ENCODE results near the gene PRC1. TPM values are rescaled to one million over a fixed set of nuclear protein-coding genes. Genes with fewer than 3 reads are reported as not detected.

PRC1 gene
- total RNA-seq, 2 donors from 2014 or later, result 67.3 to 127 TPM

- H3K27ac Mint-ChIP-seq, result no peak overlapping the region
- Histone ChIP-seq H3K9me3 (ENCODE audit: control insufficient read depth, low read length) (no peaks in the 10 kb centered on the region), H3K36me3 (ENCODE audit: control insufficient read depth, insufficient read depth, low read length) (peaks cover 71% of the 10 kb centered on the region), H3K4me1 (ENCODE audit: control insufficient read depth, insufficient read depth, low read length) (no peaks in the 10 kb centered on the region), H3K4me3 (ENCODE audit: low read length) (no peak overlapping the region), H3K27me3 (ENCODE audit: control insufficient read depth, insufficient read depth, low read length, poor library complexity, severe bottlenecking) (no peaks in the 10 kb centered on the region), H3K27ac (ENCODE audit: low read depth, low read length) (no peak overlapping the region), H3K9ac (ENCODE audit: extremely low read depth, low read length, poor library complexity, severe bottlenecking) (no peak overlapping the region)
- WGBS, 2 experiments (ENCODE audit: insufficient coverage in 1 of 2, insufficient read length in 1 of 2), result 85 to 96% methylated on average over 4 of the region's 4 CpGs
- DNase-seq, result no peak
- H3K36me3 Mint-ChIP-seq (ENCODE audit: low read depth), result peaks cover 58% of the 10 kb centered on the region
- no peak overlapping the region for H3K4me3 Mint-ChIP-seq
- H3K9me3 Mint-ChIP-seq, result no peaks in the 10 kb centered on the region
- TF ChIP-seq, protein P1, sequence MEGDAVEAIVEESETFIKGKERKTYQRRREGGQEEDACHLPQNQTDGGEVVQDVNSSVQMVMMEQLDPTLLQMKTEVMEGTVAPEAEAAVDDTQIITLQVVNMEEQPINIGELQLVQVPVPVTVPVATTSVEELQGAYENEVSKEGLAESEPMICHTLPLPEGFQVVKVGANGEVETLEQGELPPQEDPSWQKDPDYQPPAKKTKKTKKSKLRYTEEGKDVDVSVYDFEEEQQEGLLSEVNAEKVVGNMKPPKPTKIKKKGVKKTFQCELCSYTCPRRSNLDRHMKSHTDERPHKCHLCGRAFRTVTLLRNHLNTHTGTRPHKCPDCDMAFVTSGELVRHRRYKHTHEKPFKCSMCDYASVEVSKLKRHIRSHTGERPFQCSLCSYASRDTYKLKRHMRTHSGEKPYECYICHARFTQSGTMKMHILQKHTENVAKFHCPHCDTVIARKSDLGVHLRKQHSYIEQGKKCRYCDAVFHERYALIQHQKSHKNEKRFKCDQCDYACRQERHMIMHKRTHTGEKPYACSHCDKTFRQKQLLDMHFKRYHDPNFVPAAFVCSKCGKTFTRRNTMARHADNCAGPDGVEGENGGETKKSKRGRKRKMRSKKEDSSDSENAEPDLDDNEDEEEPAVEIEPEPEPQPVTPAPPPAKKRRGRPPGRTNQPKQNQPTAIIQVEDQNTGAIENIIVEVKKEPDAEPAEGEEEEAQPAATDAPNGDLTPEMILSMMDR (conservative IDR thresholded peaks at IDR 0.05), result no peak
- peaks cover 5% of the 10 kb centered on the region for H3K4me1 Mint-ChIP-seq
- no peaks in the 10 kb centered on the region for H3K27me3 Mint-ChIP-seq (ENCODE audit: insufficient read depth)
Observed at GRCh38 chr15:90941038-90941437, 53.3 kb downstream of the PRC1 start.

- H3K4me3 Mint-ChIP-seq, result no peak overlapping the region
- peaks cover 66% of the 10 kb centered on the region for H3K36me3 ChIP-seq (ENCODE audit: control insufficient read depth, insufficient read depth, low read length)
Observed at GRCh38 chr15:90939756-90940155, 54.6 kb downstream of the PRC1 start.

GRCh38 chr15:90938261-90938660 is 56.1 kb downstream of the PRC1 start:
- peaks cover 3% of the 10 kb centered on the region for H3K27me3 ChIP-seq (ENCODE audit: control insufficient read depth, insufficient read depth, low read length, poor library complexity, severe bottlenecking)
- no peak overlapping the region for H3K9ac ChIP-seq (ENCODE audit: extremely low read depth, low read length, poor library complexity, severe bottlenecking)
- TF ChIP-seq, protein P1 (conservative IDR thresholded peaks at IDR 0.05), result no peak
- Mint-ChIP-seq H3K4me3 (no peak overlapping the region), H3K27ac (no peak overlapping the region), H3K36me3 (ENCODE audit: low read depth) (peaks cover 45% of the 10 kb centered on the region), H3K9me3 (no peaks in the 10 kb centered on the region), H3K27me3 (ENCODE audit: insufficient read depth) (peaks cover 4% of the 10 kb centered on the region), H3K4me1 (peaks cover 12% of the 10 kb centered on the region)
- DNase-seq, result no peak
- H3K4me1 ChIP-seq (ENCODE audit: control insufficient read depth, insufficient read depth, low read length), result no peaks in the 10 kb centered on the region
- H3K27ac ChIP-seq (ENCODE audit: low read depth, low read length), result no peak overlapping the region
- peaks cover 55% of the 10 kb centered on the region for H3K36me3 ChIP-seq (ENCODE audit: control insufficient read depth, insufficient read depth, low read length)
- H3K9me3 ChIP-seq (ENCODE audit: control insufficient read depth, low read length), result no peaks in the 10 kb centered on the region
- WGBS, 2 experiments (ENCODE audit: insufficient coverage in 1 of 2, insufficient read length in 1 of 2), result 87 to 96% methylated on average over 3 to 5 of the region's 5 CpGs
- H3K4me3 ChIP-seq (ENCODE audit: low read length), result no peak overlapping the region

More at GRCh38 chr15:90939756-90940155, 54.6 kb downstream of the PRC1 start:
- H3K4me1 Mint-ChIP-seq, result peaks cover 7% of the 10 kb centered on the region
- Histone ChIP-seq H3K9ac (ENCODE audit: extremely low read depth, low read length, poor library complexity, severe bottlenecking) (no peak overlapping the region), H3K27ac (ENCODE audit: low read depth, low read length) (no peak overlapping the region), H3K9me3 (ENCODE audit: control insufficient read depth, low read length) (no peaks in the 10 kb centered on the region), H3K4me1 (ENCODE audit: control insufficient read depth, insufficient read depth, low read length) (no peaks in the 10 kb centered on the region), H3K4me3 (ENCODE audit: low read length) (no peak overlapping the region), H3K27me3 (ENCODE audit: control insufficient read depth, insufficient read depth, low read length, poor library complexity, severe bottlenecking) (no peaks in the 10 kb centered on the region)
- peaks cover 53% of the 10 kb centered on the region for H3K36me3 Mint-ChIP-seq (ENCODE audit: low read depth)
- H3K27ac Mint-ChIP-seq, result no peak overlapping the region
- TF ChIP-seq, protein P1 (conservative IDR thresholded peaks at IDR 0.05), result no peak
- DNase-seq, result no peak
- H3K9me3 Mint-ChIP-seq, result no peaks in the 10 kb centered on the region
- 92 to 94% methylated on average over 7 of the region's 7 CpGs for WGBS, 2 experiments (ENCODE audit: insufficient coverage in 1 of 2, insufficient read length in 1 of 2)
- no peaks in the 10 kb centered on the region for H3K27me3 Mint-ChIP-seq (ENCODE audit: insufficient read depth)
